GM12891 (cell line): ENCODE data around the gene GALNT3.

ENCODE experiments used
- POLR2A ChIP-seq: IDR thresholded peaks from 2 replicates; pipeline ENCODE4 v1.6.1; 2011; ENCODE audit warnings: low read depth, low read length, control low read depth
- POLR2AphosphoS5 ChIP-seq: IDR thresholded peaks from 2 replicates; pipeline ENCODE4 v1.6.1; 2011; ENCODE audit warnings: low read depth, low read length, control low read depth
- SPI1 ChIP-seq: IDR thresholded peaks from 2 replicates; pipeline ENCODE4 v1.6.1; 2011; ENCODE audit warnings: low read depth, low read length, control low read depth

DNA sequence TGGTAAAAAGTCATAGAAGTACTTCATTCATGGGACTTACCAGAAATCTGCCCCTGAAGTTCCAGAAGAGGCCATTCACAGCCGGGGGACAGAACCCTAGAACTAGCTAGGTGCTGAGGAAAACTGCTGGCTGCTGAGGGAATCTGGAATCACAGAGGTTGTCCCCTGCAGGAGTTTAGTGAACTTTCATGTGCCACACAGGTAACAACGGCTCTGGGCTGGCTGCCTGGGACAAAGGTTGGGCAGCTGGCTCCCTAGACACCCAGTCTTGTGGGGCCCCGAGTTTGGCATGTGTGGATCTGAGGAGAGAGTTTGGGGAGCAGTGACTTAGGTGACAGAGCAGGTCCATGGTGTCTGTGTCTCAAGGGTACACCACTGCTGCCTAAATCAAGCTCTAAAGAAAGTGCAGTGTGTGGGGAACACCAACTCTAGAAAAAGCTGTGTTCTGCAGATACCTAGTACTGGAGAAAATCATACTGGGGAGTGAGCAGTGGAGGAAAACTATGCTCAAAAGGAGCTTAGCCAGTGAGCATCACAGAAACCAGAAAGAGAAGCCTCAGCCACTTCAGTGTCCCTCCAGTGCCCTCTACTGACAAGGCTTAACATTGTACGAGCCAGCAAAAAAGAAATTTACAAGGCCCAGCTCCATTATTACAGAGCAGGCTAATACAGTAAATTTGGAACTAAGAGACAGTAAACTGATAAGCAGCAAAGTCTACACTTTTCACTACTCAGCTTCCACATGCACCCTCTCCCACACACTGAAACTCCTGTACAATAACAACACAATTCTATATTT lies 15.2 kb downstream of the GALNT3 start:
- TF ChIP-seq POLR2A (no peak), SPI1 (no peak), POLR2AphosphoS5 (no peak)
